ENCODE results near the gene CDH13. TPM values are rescaled to one million over a fixed set of nuclear protein-coding genes. Genes with fewer than 3 reads are reported as not detected.

CDH13 gene
- total RNA-seq, 4 donors from 2014 or later = 6.4 to 19.7 (median 11.7) TPM

- no peak for TF ChIP-seq CTCF (IDR thresholded peaks at IDR 0.05; ENCODE audit: low read depth)
Observed at GRCh38 chr16:83755391-83755790, 1128.6 kb downstream of the CDH13 start.

- TF ChIP-seq CTCF (IDR thresholded peaks at IDR 0.05; ENCODE audit: low read depth) = no peak
Observed at GRCh38 chr16:83762141-83762991, 1135.6 kb downstream of the CDH13 start.

- no peak for TF ChIP-seq CTCF (IDR thresholded peaks at IDR 0.05; ENCODE audit: low read depth)
Observed at GRCh38 chr16:83762992-83763358, 1136.2 kb downstream of the CDH13 start.

- no peak for TF ChIP-seq CTCF (IDR thresholded peaks at IDR 0.05; ENCODE audit: low read depth)
Observed at GRCh38 chr16:83768986-83769385, 1142.2 kb downstream of the CDH13 start.

- TF ChIP-seq CTCF (IDR thresholded peaks at IDR 0.05; ENCODE audit: low read depth) = no peak
Observed at GRCh38 chr16:83769397-83770008, 1142.7 kb downstream of the CDH13 start.

GRCh38 chr16:83771306-83771942, 1144.7 kb downstream of the CDH13 start:
- no peak for TF ChIP-seq CTCF (IDR thresholded peaks at IDR 0.05; ENCODE audit: low read depth)

GRCh38 chr16:83772806-83773205, 1146.0 kb downstream of the CDH13 start:
- no peak for TF ChIP-seq CTCF (IDR thresholded peaks at IDR 0.05; ENCODE audit: low read depth)
